Left renal cortex interstitium (tissue), 4 donors: ENCODE measurements around the gene SRPRB. TPM values are rescaled to one million over a fixed set of nuclear protein-coding genes. Genes with fewer than 3 reads are reported as not detected.

Experiments used
- DNase-seq, 4 donors: peaks; one replicate each; pipeline ENCODE4 v3.0.0-alpha.2; 2013; ENCODE audit warnings: low read depth in 4 of 4, low spot score in 2 of 4, missing footprints in 1 of 4
- polyA plus RNA-seq, 4 donors: library from polyadenylated mRNA; unstranded; fragments of 120-200 nt; gene quantifications; one replicate each; pipeline ENCODE4 v1.2.1, GENCODE V29; 2013; ENCODE audit not compliant: insufficient read length in 4 of 4

The SRPRB gene
- polyA plus RNA-seq, 4 donors: 44.7 to 56.1 (median 50.8) TPM

DNA sequence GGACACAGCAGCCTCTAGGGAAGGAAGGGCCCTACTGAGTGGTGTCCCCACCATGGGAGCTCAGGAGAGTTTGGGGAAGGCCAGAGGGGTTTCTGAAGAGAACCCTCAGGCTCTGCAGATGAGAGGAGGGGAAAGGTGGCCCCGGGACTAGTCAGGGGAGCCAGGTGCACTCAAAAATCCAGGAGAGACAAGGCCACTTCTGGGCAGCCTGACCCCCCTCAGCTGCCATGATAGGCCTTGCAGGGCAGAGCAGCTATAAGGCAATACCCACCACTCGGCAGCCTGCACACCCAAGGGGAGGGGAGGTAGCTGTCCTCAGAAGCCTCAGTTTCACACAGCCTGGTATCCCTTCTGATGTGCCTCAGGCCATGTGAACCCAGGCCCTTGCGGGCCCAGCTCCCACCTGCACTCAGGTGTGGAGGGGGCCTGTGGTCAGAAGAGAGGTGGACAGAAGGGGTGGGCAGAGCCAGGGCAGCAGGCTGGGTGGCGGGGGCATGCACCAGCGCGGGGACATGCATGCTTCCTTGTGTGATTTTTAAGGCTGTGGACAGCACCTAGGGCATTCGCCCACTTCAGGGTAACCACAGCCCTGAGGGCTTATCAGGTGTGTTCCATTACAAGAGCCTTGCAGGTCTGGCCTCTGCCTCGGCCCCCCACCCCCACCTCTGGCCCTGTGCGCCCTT is 34.6 kb downstream of the SRPRB start:
- no peak for DNase-seq

DNA sequence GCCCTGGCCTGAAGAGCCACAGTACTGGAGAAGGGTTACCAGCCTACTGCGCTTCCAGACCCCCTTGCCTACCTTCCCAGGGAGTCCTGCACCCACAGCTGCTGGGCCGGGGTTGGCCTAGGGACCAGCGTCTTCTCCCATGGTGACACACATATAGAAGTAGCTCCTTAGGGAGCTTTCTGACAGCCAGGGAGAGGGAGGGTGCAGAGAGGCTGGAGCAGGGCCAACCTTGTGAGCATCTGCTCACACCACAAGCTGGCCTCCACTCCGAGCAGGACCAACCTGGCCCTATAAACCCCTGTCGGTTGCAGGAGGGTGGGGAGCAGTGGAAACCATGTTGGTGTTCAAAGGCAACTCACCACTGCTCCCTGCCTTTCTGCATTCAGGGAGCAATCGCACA is 35.2 kb downstream of the SRPRB start:
- DNase-seq: no peak

DNA sequence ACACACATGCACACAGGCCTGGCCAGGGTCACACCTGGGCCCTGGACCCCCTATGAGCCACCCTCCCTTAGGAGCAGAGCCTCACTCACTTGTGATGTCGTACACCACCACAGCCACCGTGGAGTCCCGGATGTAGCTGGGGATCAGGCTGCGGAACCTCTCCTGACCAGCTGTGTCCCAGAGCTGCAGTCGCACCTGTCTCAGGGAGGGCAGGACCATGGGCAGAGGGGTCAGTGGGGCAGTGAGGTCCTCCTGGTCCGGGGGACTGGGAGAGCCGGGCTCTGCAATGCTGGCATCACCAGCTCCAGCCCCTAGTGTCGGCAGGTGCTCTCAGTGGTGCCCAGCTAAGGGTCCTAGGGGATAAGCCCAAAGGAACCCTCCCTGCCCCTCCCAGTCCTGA is 35.6 kb downstream of the SRPRB start:
- no peak for DNase-seq

DNA sequence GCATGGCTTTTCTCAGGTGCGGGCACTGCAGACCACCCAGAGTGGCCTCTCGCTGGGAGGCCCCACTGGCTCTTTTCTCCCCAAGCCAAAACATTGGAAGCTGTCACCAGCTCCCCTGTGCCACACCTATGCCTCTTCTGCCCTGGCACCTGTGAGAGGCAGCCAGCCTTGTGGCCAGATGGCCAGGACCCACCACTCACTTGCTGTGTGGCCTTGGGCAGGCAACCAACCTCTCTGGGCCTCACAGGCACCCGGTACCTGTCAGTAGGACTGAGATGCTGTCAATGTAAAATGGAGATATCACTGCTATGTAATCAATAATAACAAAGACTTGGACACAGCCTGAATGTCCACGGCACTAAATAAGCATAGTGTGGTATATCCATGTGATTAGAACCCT is 36.5 kb downstream of the SRPRB start:
- no peak for DNase-seq

DNA sequence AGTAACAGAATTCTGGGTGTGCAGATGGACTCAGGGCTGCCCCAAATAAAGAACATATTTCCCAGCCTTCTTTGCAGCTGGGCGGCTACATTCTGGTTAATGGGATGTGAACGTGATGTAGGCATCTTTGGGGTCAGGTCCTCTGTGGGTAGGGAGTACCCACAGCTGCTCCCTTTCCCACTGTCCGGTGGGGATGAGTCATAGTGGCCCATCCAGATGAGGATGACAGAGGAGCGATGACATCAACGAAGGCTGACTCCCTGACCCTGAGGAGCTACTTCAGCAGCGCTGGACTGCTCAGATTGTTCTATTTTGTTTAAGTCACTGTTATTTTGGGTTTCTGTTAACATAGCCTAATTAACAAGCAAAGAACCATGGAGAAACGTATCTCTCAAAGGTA is 38.0 kb downstream of the SRPRB start:
- DNase-seq: no peak

DNA sequence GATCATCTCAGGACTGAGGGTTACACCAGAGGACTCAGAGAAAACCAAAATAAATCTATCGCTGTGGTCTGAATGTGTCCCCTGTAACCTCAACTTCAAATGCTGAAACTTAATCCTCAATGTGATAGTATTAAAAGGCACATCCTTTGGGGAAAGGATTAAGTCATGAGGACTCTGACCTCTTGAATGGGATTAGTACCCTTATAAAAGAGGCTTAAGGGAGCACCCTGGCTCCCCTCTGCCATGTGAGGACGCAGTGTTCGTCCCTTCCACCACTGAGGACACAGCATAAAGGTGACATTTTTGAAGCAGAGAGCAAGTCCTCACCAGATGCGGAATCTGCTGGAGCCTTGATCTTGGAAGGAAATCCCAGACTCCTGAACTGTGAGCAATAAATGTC is 39.5 kb downstream of the SRPRB start:
- DNase-seq: no peak

DNA sequence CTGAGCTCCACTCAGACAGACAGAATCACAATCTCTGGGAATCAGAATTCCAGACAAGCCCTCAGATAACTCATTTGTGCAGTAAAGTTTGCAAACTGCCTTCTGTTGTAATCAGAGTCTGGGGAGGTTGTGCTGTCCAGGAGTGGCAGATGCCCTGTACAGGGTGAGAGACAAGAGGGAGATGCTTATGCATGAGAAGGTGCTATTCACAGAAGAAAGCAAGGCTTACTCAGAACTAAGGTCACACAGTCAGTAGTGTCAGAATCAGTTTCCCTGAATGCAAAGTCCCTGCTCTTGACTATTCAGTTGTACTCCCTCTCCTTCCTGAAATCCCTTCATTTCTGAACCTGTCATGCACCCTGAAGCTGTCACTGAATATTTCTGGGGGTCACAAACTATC is 43.7 kb downstream of the SRPRB start:
- DNase-seq: no peak

DNA sequence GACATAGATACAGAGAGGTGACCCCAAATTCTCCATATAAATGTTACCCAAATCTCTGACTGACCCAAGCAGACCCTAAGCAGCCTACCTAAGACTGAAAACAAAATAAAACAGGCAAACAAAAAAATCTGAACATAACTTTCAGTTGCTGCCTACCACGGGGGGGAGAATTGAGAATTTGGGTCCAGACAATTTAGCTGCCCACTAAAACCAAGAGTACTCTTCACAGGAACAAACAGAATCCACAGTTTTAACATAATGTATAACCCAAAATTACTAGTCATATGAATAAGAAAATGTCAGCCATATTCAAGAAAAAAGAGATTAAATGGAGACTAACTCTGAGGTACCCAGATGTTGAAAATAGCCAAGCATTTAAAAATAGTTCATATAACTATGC is 44.4 kb downstream of the SRPRB start:
- DNase-seq: no peak

DNA sequence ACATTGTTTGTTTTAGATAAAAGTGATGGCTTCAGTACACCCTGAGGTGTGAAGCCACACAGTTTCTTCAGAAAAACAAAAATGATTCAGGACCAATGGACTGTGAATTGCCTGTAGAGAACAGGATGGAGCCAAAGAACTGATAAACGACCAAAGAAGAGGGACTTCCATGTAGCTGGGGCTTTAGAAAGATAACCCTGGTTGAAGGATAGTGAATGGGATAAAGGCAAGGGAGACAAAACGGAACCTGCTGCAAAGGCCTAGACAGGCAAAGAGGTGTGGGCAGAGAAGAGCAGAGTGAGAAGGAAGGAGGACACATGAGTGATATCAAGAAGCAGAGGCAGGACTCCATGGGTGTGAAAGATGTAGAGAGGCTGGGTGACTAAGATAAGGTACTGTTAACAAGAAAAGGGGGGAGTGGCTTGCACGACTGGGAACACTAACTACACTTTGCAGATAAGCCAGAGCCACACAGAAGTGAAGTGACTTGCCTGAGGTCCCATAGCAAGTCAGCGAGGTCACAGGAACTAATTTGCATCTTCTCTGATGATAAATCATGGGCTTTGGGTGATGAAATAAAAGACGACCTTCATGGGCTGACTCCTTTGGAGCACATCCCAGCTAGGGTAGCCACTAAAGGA is 45.8 kb downstream of the SRPRB start:
- no peak for DNase-seq

DNA sequence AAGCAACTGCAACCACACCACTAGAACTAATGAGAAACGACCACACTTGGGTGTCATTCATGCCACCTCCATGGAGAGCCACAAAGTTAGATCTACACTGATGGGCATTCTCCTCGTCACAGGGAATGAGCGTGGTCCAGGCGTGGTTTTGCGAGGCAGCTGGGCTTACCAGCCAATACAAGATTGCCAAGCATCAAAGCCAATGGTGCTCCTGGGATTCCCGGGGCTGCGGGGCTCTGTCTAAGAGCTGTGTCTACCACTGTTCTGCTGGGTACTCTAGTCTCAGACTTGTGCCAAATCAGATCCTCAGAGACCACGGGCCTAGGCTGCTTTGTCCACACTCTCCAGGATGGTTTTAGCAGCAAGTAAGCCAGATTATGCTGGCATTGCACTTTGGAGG is 46.3 kb downstream of the SRPRB start:
- no peak for DNase-seq

DNA sequence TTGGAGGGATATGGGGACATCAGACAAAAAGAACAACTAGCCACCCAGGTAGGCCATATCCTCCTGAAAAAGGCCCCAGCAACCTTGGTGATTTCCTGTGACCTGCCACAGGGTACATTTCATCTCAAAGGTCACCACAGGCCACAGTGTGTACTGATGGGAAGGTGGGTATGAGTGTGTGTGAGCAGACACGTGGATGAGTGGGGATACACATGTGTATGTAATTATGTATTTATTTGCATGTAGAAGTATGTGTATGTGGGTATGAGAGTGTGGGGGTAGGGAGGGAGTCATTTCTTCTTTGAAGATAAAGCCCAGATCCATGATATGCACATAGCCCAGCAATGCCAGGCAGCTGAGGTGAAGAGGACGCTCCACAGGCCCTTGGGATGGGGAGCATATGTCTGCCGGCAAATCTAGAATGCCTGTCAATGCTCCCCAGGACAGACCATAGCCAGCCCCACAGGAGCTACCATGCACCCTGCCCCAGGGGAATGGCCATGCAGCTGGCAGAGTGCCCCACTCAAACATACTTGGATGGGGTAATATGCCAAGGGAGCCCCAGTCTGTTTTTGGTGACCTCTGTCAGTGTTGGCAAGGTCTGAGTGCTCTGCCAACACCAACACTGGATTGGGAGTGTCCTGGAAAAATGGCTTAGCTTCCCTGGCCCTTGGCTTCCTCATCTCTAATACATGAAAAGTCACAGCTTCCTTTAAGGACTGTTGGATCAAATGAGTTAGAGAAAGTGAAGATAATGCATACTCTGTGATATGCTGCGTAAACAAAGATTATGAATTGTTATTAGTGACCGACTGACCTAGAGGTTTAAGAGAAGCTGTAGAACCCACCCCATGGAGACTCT is 47.7 kb downstream of the SRPRB start:
- DNase-seq: no peak

DNA sequence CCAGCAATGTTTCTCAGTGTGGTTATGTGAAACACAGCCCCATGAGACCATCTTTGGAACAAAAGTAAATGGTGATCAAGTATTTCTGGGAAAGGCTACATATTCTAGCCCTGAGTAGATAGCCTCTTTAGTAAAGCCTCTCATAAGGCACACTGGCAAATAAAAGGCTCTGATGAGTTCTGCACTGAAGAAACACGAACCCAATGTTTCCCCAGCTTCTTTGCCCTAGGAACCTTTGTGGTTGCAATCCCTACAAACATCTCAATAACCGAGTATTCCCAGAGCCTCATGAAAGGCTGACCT is 48.3 kb downstream of the SRPRB start:
- no peak for DNase-seq

DNA sequence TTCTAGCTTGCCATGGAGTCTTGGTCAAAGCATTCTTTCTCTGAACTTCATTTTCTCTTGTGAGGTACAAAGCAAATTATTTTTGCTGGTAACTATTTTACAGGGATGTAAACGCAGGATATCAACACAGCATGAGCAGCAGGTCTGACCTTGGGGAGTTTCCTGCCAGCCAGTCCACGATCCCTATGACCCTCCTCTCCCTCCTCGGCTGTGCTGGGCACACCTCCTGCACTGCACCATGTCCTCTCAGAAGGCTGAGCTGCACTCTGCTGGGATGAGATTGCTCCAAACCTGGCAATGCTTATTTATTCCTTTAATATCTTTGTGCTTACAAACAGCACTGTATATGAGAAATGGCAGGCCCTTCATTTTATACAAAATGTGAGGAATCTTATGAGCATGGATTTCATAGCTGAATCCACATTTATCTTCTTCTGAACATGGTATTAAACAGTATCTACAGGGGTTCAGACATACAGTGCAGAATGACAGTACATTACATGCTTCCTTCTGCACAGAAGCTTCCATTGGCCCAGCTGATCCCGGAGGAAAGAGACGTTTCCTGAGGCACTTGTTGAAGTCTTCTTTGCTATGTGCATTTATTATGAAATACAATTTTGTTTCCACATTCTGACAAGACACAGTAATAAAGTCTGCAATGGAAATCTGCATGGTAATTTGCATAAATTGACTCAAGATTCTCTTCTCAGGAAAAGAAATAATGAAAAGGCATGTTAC is 48.8 kb downstream of the SRPRB start:
- no peak for DNase-seq

DNA sequence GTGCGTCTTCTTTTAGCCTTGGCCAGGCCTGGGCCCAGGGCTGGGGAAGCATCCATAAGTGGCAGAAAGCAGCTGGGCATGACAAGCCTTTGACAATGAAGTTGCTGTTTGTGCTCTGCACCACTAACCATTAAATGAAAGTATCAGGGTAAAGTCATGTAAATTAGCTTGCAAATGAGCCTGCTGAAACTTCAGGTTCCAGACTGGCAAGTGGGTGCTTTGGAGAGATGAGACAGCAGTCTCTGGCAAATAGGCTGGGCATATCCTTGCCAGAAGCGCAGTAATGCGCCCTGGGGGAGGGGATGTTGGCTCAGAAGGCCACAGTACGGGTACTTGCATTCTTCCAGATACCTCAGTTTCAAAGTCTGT is 49.4 kb downstream of the SRPRB start:
- DNase-seq: no peak

DNA sequence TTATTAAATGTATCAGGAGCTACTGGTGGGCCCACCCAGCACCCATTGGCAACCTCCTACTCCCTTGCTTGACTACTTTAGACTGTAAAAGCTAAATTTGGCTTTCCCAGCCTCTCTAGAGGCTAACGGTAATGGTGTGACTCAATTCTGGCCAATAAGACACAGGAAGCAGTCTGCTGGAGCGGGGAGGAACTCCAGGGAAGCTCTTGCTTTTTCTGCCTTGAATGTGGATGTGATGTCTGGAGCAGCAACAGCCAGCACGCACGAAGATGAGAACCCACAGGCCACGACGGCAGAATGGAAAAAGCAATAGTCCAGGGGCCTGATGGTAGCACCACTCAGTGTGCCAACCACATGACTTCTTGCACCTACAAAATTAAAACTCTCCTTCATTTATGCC is 50.2 kb downstream of the SRPRB start:
- DNase-seq: no peak

DNA sequence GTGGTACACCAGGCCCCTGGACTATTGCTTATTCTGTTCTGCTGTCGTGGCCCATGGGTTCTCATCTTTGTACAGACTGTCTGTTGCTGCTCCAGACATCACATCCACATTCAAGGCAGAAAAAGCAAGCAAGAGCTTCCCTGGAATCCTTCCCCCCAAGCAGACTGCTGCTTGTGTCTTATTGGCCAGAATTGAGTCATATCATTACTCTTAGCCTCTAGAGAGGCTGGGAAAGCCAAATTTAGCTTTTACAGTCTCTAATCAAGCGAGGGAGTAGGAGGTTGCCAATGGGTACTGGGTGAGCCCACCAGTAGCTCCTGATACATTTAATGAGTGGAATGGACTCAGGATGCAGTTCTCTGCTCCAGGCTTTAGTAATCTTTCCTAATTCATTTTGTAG is 50.7 kb downstream of the SRPRB start:
- DNase-seq: no peak

DNA sequence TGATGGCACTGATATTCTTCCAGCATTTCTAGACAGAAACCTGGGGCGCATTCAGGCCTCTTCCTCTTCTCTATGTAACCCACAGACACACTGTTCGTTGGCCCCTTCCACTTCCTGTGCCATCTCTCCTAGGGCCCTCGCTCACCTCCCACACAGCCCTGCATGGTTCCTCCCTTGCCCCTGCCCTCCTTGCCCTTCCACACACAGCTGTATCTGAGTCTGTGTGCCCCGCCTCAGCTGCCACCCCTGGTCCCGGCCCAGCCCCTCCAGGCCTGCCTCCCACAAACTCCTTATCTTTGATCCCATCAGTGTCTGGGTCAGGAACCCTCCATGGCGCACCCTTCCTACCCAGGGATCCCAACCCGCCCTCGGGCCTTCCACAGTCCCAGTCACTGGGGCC is 52.2 kb downstream of the SRPRB start:
- no peak for DNase-seq

DNA sequence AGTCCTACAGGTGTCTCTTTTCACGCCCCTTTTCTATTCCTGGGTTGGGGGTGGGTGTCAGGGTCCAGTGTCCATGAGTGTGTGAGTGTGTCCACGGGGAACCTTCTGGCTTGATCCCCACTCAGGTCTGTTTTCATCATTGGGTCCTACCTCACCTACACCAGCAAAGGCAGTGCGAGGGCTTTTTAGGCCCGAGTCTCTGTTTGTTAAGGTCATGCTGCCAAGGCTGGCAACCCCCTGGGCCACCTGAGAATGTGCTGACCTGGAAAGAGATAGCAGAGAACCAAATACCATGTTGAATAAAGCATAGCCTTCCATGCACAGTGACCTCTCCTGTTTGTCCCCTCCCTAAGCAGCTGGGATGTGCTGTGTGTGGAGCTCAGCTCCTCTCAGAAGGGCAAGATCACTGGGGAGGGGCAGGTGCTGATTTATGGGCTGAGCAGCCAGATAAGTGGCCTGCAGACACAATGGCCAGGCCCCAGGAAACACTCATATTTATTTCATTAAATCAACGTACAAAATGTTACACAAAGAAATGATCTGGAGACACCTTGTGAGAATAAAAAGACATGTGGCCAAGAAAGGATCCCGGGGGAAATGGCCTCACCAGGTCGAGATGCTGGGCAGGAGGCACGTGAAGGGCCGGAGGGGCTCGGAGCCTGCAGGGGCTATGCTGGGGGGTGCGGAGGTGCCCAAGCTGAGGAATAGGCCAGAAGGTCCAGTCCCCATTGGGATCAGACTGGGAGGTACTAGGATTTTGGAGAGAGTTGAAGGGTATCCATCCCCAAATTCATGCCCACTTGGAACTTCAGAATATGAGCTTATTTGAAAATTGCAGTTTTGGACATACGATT is 54.0 kb downstream of the SRPRB start:
- no peak for DNase-seq

DNA sequence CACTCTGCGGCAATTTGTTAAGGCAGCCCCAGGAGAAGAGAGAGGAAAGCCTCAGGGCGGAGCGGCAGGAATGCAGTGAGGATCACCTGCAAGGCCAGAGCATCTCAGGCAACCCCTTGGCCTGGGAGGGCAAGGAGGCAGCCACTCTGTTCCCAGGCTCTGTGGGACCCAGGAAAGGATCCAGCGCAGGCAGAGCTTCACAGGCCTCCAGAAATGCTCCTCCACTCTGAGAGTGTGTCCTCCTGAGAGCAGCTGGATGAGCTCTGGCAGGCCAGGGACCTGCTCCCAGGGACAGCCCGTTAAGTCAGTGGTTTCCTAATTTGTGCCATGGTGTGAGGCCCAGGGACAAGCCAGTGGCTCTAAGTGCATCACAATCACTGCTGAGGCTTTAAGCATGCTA is 54.9 kb downstream of the SRPRB start:
- DNase-seq: no peak

DNA sequence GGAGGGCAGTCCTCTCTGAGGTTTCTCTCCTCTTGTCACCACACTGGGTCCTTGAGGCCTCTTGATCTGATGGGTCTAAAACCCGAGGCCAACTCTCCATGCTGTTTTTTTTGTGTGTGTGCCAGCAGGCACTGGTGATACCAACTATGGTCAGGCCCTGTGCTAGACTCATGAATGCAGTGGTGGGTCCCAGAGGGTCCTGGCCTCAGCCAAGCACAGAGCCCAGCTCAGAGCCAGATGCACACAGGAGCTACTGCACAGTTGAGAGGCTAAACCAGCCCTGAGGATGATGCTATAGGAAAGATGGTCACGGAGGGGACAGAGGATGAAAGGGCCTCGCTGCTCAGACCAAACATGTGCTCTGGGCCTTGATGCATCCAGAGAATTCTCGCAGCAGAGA is 56.5 kb downstream of the SRPRB start:
- no peak for DNase-seq

DNA sequence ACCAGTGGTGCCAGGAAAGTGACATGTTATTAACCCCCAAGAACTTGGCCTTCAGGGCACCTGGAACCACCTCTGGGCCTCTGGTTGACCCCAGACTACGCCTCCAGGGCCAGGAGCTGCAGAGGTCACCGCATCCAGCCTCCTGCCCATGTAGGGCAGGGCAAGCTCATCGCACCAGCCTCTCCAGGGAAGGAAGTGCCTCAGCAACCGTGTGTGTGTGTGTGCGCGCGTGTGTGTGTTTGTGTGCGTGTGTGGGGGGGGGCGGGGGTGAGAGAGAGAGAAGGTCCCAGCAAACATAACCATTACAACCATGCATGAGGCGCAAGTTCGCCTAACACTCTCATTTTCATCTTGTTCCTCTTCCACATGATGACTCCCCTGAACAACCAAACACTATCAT is 58.3 kb downstream of the SRPRB start:
- DNase-seq: no peak
